ENCODE data around the gene CTTNBP2NL.
"Not testable (repeated sequence)": the region's sequence is repeated elsewhere in the genome, so short reads cannot be mapped to it uniquely, and the experiment has no call there.

CTTNBP2NL gene

GRCh38 chr1:112388436-112388835, 7.6 kb upstream of the CTTNBP2NL start:
- no peak overlapping the region for H3K4me3 ChIP-seq (ENCODE audit: low read length)
- H3K9ac ChIP-seq (ENCODE audit: low read depth, low read length), result no peak overlapping the region
- H3K27me3 ChIP-seq (ENCODE audit: insufficient read depth, low read length), result no peaks in the 10 kb centered on the region
- H3K27ac ChIP-seq (ENCODE audit: low read length), result no peak overlapping the region
- no peaks in the 10 kb centered on the region for H3K36me3 ChIP-seq (ENCODE audit: insufficient read depth, low read depth, low read length)
- peaks cover 9% of the 10 kb centered on the region for H3K4me1 ChIP-seq (ENCODE audit: insufficient read depth, low read length)
- no peaks in the 10 kb centered on the region for H3K9me3 ChIP-seq (ENCODE audit: insufficient read depth, low read depth, low read length)

GRCh38 chr1:112389689-112390088, 6.3 kb upstream of the CTTNBP2NL start:
- Histone ChIP-seq H3K9me3 (ENCODE audit: insufficient read depth, low read depth, low read length) (no peaks in the 10 kb centered on the region), H3K4me1 (ENCODE audit: insufficient read depth, low read length) (peaks cover 14% of the 10 kb centered on the region), H3K36me3 (ENCODE audit: insufficient read depth, low read depth, low read length) (no peaks in the 10 kb centered on the region), H3K27ac (ENCODE audit: low read length) (no peak overlapping the region), H3K27me3 (ENCODE audit: insufficient read depth, low read length) (no peaks in the 10 kb centered on the region), H3K9ac (ENCODE audit: low read depth, low read length) (no peak overlapping the region), H3K4me3 (ENCODE audit: low read length) (no peak overlapping the region)

- H3K4me3 ChIP-seq (ENCODE audit: low read length); H3K9me3 ChIP-seq (ENCODE audit: insufficient read depth, low read depth, low read length); H3K9ac ChIP-seq (ENCODE audit: low read depth, low read length); H3K36me3 ChIP-seq (ENCODE audit: insufficient read depth, low read depth, low read length); H3K27ac ChIP-seq (ENCODE audit: low read length); H3K27me3 ChIP-seq (ENCODE audit: insufficient read depth, low read length): not testable (repeated sequence)
- H3K4me1 ChIP-seq (ENCODE audit: insufficient read depth, low read length), result peaks cover 20% of the 10 kb centered on the region
These were observed 5.7 kb upstream of the CTTNBP2NL start for GRCh38 chr1:112390335-112390734.

- Histone ChIP-seq H3K27ac (ENCODE audit: low read length) (no peak overlapping the region), H3K4me1 (ENCODE audit: insufficient read depth, low read length) (peaks cover 23% of the 10 kb centered on the region), H3K27me3 (ENCODE audit: insufficient read depth, low read length) (no peaks in the 10 kb centered on the region), H3K9me3 (ENCODE audit: insufficient read depth, low read depth, low read length) (no peaks in the 10 kb centered on the region), H3K9ac (ENCODE audit: low read depth, low read length) (peak overlapping the region; percentile 41; the same call in 1 of the 2 replicates), H3K4me3 (ENCODE audit: low read length) (peak overlapping the region; percentile 61), H3K36me3 (ENCODE audit: insufficient read depth, low read depth, low read length) (no peaks in the 10 kb centered on the region)
These were observed 5.0 kb upstream of the CTTNBP2NL start for GRCh38 chr1:112390775-112391602.

- Histone ChIP-seq H3K27ac (ENCODE audit: low read length) (no peak overlapping the region), H3K9me3 (ENCODE audit: insufficient read depth, low read depth, low read length) (no peaks in the 10 kb centered on the region), H3K9ac (ENCODE audit: low read depth, low read length) (no peak overlapping the region; the same call in 1 of the 2 replicates), H3K4me1 (ENCODE audit: insufficient read depth, low read length) (peaks cover 23% of the 10 kb centered on the region), H3K27me3 (ENCODE audit: insufficient read depth, low read length) (no peaks in the 10 kb centered on the region), H3K4me3 (ENCODE audit: low read length) (peak overlapping the region; percentile 61), H3K36me3 (ENCODE audit: insufficient read depth, low read depth, low read length) (no peaks in the 10 kb centered on the region)
These were observed 4.4 kb upstream of the CTTNBP2NL start for GRCh38 chr1:112391603-112391940.

- no peaks in the 10 kb centered on the region for H3K9me3 ChIP-seq (ENCODE audit: insufficient read depth, low read depth, low read length)
- H3K27ac ChIP-seq (ENCODE audit: low read length), result no peak overlapping the region
- H3K36me3 ChIP-seq (ENCODE audit: insufficient read depth, low read depth, low read length), result no peaks in the 10 kb centered on the region
- no peak overlapping the region for H3K9ac ChIP-seq (ENCODE audit: low read depth, low read length)
- no peaks in the 10 kb centered on the region for H3K27me3 ChIP-seq (ENCODE audit: insufficient read depth, low read length)
- no peak overlapping the region for H3K4me3 ChIP-seq (ENCODE audit: low read length)
- peaks cover 21% of the 10 kb centered on the region for H3K4me1 ChIP-seq (ENCODE audit: insufficient read depth, low read length)
These were observed 2.4 kb upstream of the CTTNBP2NL start for GRCh38 chr1:112393631-112393974.

- Histone ChIP-seq H3K36me3 (ENCODE audit: insufficient read depth, low read depth, low read length) (no peaks in the 10 kb centered on the region), H3K4me1 (ENCODE audit: insufficient read depth, low read length) (peaks cover 20% of the 10 kb centered on the region), H3K9me3 (ENCODE audit: insufficient read depth, low read depth, low read length) (no peaks in the 10 kb centered on the region), H3K27ac (ENCODE audit: low read length) (no peak overlapping the region), H3K27me3 (ENCODE audit: insufficient read depth, low read length) (no peaks in the 10 kb centered on the region), H3K9ac (ENCODE audit: low read depth, low read length) (no peak overlapping the region), H3K4me3 (ENCODE audit: low read length) (no peak overlapping the region)
These were observed 1.3 kb upstream of the CTTNBP2NL start for GRCh38 chr1:112394743-112395062.

- H3K9ac ChIP-seq (ENCODE audit: low read depth, low read length), result peak overlapping the region; percentile 91
- peaks cover 20% of the 10 kb centered on the region for H3K4me1 ChIP-seq (ENCODE audit: insufficient read depth, low read length)
- peak overlapping the region; percentile 94 for H3K27ac ChIP-seq (ENCODE audit: low read length)
- no peaks in the 10 kb centered on the region for H3K27me3 ChIP-seq (ENCODE audit: insufficient read depth, low read length)
- peak overlapping the region; percentile 95 for H3K4me3 ChIP-seq (ENCODE audit: low read length)
- H3K36me3 ChIP-seq (ENCODE audit: insufficient read depth, low read depth, low read length), result no peaks in the 10 kb centered on the region
- H3K9me3 ChIP-seq (ENCODE audit: insufficient read depth, low read depth, low read length), result no peaks in the 10 kb centered on the region
These were observed 676 bp upstream of the CTTNBP2NL start for GRCh38 chr1:112395256-112395820.

- Histone ChIP-seq H3K27me3 (ENCODE audit: insufficient read depth, low read length) (no peaks in the 10 kb centered on the region), H3K9me3 (ENCODE audit: insufficient read depth, low read depth, low read length) (no peaks in the 10 kb centered on the region), H3K4me3 (ENCODE audit: low read length) (peak overlapping the region; percentile 95), H3K4me1 (ENCODE audit: insufficient read depth, low read length) (peaks cover 27% of the 10 kb centered on the region), H3K36me3 (ENCODE audit: insufficient read depth, low read depth, low read length) (no peaks in the 10 kb centered on the region), H3K27ac (ENCODE audit: low read length) (peak overlapping the region; percentile 20), H3K9ac (ENCODE audit: low read depth, low read length) (peak overlapping the region; percentile 91)
These were observed 848 bp downstream of the CTTNBP2NL start for GRCh38 chr1:112396653-112397471.

GRCh38 chr1:112397841-112398240, 1.8 kb downstream of the CTTNBP2NL start:
- no peaks in the 10 kb centered on the region for H3K9me3 ChIP-seq (ENCODE audit: insufficient read depth, low read depth, low read length)
- peak overlapping the region; percentile 95 for H3K4me3 ChIP-seq (ENCODE audit: low read length)
- H3K27me3 ChIP-seq (ENCODE audit: insufficient read depth, low read length), result no peaks in the 10 kb centered on the region
- no peak overlapping the region; the same call in 1 of the 2 replicates for H3K9ac ChIP-seq (ENCODE audit: low read depth, low read length)
- H3K36me3 ChIP-seq (ENCODE audit: insufficient read depth, low read depth, low read length), result no peaks in the 10 kb centered on the region
- peaks cover 34% of the 10 kb centered on the region for H3K4me1 ChIP-seq (ENCODE audit: insufficient read depth, low read length)
- H3K27ac ChIP-seq (ENCODE audit: low read length), result no peak overlapping the region

GRCh38 chr1:112399456-112399855, 3.4 kb downstream of the CTTNBP2NL start:
- Histone ChIP-seq H3K4me1 (ENCODE audit: insufficient read depth, low read length) (peaks cover 48% of the 10 kb centered on the region), H3K36me3 (ENCODE audit: insufficient read depth, low read depth, low read length) (no peaks in the 10 kb centered on the region), H3K4me3 (ENCODE audit: low read length) (no peak overlapping the region), H3K27ac (ENCODE audit: low read length) (no peak overlapping the region), H3K9ac (ENCODE audit: low read depth, low read length) (no peak overlapping the region), H3K9me3 (ENCODE audit: insufficient read depth, low read depth, low read length) (no peaks in the 10 kb centered on the region), H3K27me3 (ENCODE audit: insufficient read depth, low read length) (no peaks in the 10 kb centered on the region)

GRCh38 chr1:112400706-112401105, 4.7 kb downstream of the CTTNBP2NL start:
- peaks cover 39% of the 10 kb centered on the region for H3K4me1 ChIP-seq (ENCODE audit: insufficient read depth, low read length)
- not testable (repeated sequence) for H3K4me3 ChIP-seq (ENCODE audit: low read length); H3K9me3 ChIP-seq (ENCODE audit: insufficient read depth, low read depth, low read length); H3K27ac ChIP-seq (ENCODE audit: low read length); H3K36me3 ChIP-seq (ENCODE audit: insufficient read depth, low read depth, low read length); H3K9ac ChIP-seq (ENCODE audit: low read depth, low read length); H3K27me3 ChIP-seq (ENCODE audit: insufficient read depth, low read length)

All from iPS-20b (cell line).